ENCODE data around the gene ABITRAM.

DNA sequence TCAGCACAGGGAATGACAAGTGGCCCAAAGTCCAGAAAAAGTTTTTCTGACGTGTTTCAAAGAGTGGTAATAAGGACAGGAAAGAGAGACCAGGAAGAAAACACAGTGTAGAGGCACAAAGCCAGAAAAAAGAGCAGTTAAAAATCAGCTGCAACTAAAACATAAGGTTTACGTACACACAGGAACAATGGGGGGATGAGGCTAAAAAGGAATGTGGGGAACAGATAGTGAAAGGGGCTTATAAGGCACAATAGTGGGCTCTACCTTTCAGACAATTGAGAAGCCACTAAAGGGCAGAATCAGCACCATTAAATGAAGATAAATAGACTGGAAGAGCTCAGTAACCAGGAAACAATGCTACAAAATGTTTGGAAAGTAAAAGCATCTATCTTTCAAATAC, 5.8 kb upstream of the ABITRAM start:
- TF ChIP-seq, protein P1, sequence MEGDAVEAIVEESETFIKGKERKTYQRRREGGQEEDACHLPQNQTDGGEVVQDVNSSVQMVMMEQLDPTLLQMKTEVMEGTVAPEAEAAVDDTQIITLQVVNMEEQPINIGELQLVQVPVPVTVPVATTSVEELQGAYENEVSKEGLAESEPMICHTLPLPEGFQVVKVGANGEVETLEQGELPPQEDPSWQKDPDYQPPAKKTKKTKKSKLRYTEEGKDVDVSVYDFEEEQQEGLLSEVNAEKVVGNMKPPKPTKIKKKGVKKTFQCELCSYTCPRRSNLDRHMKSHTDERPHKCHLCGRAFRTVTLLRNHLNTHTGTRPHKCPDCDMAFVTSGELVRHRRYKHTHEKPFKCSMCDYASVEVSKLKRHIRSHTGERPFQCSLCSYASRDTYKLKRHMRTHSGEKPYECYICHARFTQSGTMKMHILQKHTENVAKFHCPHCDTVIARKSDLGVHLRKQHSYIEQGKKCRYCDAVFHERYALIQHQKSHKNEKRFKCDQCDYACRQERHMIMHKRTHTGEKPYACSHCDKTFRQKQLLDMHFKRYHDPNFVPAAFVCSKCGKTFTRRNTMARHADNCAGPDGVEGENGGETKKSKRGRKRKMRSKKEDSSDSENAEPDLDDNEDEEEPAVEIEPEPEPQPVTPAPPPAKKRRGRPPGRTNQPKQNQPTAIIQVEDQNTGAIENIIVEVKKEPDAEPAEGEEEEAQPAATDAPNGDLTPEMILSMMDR (IDR thresholded peaks at IDR 0.05), result no peak
- no peak for TF ChIP-seq POLR2A (IDR thresholded peaks at IDR 0.05)
